Measurements from ENCODE around the gene NUP62. TPM values are rescaled to one million over a fixed set of nuclear protein-coding genes. Genes with fewer than 3 reads are reported as not detected.

The NUP62 gene
- total RNA-seq, 6 donors from 2014 or later, result 34.7 to 44.4 (median 40.1) TPM

DNA sequence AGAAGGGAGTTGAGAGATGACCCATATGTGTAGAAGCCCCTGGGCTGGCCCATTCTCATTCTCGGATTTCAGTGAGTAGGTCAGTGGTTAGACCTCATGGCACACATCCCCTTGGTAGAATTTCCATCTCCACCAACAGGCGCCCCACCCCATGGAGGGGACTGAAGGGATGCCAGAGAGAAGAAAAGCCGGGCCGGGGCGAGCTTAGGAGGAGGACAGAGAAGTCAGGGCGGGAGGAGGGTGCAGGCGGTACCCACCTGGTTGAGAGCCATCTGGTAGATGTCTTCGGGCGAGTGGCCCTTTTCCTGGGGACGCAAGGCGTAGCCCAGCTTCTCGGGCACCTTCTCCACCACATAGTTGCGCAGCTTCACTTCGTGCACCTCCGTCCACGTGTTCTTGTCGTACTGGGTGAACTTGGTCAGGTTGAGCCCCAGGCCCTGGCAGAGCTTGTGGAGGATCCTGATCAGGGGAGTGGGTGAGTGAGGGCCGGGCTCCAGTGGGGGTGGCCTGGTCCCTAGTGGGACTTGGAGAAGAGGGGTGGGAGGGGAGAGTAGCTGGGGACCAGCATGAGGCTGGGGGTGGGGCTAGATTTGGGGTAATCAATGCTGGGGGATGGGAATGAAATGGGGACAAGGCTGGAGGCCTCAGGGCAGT is 35.2 kb downstream of the NUP62 start:
- no peaks in the 10 kb centered on the region for H3K9me3 ChIP-seq
- no peak overlapping the region for H3K27ac ChIP-seq
- peaks cover 0 to 1% (median 0%) of the 10 kb centered on the region in 4 donors for H3K36me3 ChIP-seq
- H3K27me3 ChIP-seq, result peaks cover 0 to 3% (median 0%) of the 10 kb centered on the region in 4 donors
- peaks cover 27 to 32% (median 31%) of the 10 kb centered on the region in 4 donors for H3K4me1 ChIP-seq
- no peak overlapping the region for H3K4me3 ChIP-seq
- WGBS, 2 donors, result 95 to 98% methylated on average over 16 to 18 of the region's 18 CpGs
- ATAC-seq (ENCODE audit: low FRiP score in 2 of 2), result no peak
- TF ChIP-seq EP300 (IDR thresholded peaks at IDR 0.05) (no peak), POLR2A (IDR thresholded peaks at IDR 0.05) (no peak), POLR2AphosphoS5 (IDR thresholded peaks at IDR 0.05) (no peak), CTCF (IDR thresholded peaks at IDR 0.05) (no peak)
- DNase-seq, result no peak

DNA sequence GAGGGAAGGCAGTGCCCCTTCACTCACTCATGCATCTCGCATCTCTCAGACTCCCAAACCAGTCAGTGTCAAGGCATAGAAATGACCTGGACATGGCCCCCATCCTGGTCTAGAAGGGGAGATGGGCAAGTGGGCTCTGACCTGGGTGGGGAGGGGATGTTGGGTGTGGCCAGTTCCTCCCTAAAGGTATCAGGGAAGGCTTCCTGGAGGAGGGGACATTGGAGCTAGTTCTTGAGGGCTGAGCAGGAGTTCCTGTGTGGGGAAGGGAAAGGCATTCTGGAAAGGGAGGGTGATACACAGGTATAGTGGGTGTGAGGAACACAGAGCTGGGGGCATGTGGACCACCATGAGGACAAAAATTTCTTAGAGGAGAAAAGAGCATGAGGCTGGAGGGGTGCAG is 36.6 kb downstream of the NUP62 start:
- peaks cover 0 to 3% (median 0%) of the 10 kb centered on the region in 4 donors for H3K27me3 ChIP-seq
- TF ChIP-seq CTCF (IDR thresholded peaks at IDR 0.05) (no peak), POLR2A (IDR thresholded peaks at IDR 0.05) (no peak), EP300 (IDR thresholded peaks at IDR 0.05) (no peak), POLR2AphosphoS5 (IDR thresholded peaks at IDR 0.05) (no peak)
- ATAC-seq (ENCODE audit: low FRiP score in 2 of 2) (no peak), DNase-seq (no peak)
- H3K36me3 ChIP-seq, result peaks cover 0 to 8% (median 3%) of the 10 kb centered on the region in 4 donors
- H3K4me1 ChIP-seq, result peaks cover 22 to 26% (median 25%) of the 10 kb centered on the region in 4 donors
- H3K27ac ChIP-seq, result no peak overlapping the region
- WGBS, 2 donors, result 90 to 100% methylated on average over 1 of the region's 1 CpG
- H3K4me3 ChIP-seq, result no peak overlapping the region
- no peaks in the 10 kb centered on the region for H3K9me3 ChIP-seq

GRCh38 chr19:49891393-49891792 is 37.9 kb downstream of the NUP62 start:
- Histone ChIP-seq H3K9me3 (no peaks in the 10 kb centered on the region), H3K4me3 (no peak overlapping the region), H3K27ac (no peak overlapping the region), H3K27me3 (peaks cover 0 to 3% (median 0%) of the 10 kb centered on the region in 4 donors), H3K36me3 (peaks cover 0 to 9% (median 5%) of the 10 kb centered on the region in 4 donors), H3K4me1 (peaks cover 10 to 13% (median 13%) of the 10 kb centered on the region in 4 donors)
- 85 to 88% methylated on average over 16 to 17 of the region's 17 CpGs for WGBS, 2 donors
- TF ChIP-seq CTCF (IDR thresholded peaks at IDR 0.05) (no peak), POLR2AphosphoS5 (IDR thresholded peaks at IDR 0.05) (no peak), POLR2A (IDR thresholded peaks at IDR 0.05) (no peak), EP300 (IDR thresholded peaks at IDR 0.05) (no peak)
- DNase-seq, result peak in 1 of 2 donors; percentile 56
- no peak for ATAC-seq (ENCODE audit: low FRiP score in 2 of 2)

- Histone ChIP-seq H3K36me3 (peaks cover 0 to 16% (median 9%) of the 10 kb centered on the region in 4 donors), H3K9me3 (no peaks in the 10 kb centered on the region), H3K27ac (no peak overlapping the region), H3K4me1 (peaks cover 10 to 13% (median 11%) of the 10 kb centered on the region in 4 donors), H3K4me3 (peak overlapping the region in 3 of 4 donors; percentile 33 to 52 (median 43)), H3K27me3 (peaks cover 0 to 3% (median 0%) of the 10 kb centered on the region in 4 donors)
- TF ChIP-seq CTCF (IDR thresholded peaks at IDR 0.05) (peak in 3 of 6 experiments; percentile 16 to 45 (median 21)), EP300 (IDR thresholded peaks at IDR 0.05) (no peak), POLR2A (IDR thresholded peaks at IDR 0.05) (no peak), POLR2AphosphoS5 (IDR thresholded peaks at IDR 0.05) (no peak)
- WGBS, 2 donors, result 27 to 33% methylated on average over 9 to 20 of the region's 69 CpGs
- DNase-seq (peak; percentile 53 to 91), ATAC-seq (ENCODE audit: low FRiP score in 2 of 2) (peak; percentile 38 to 41)
These were observed 38.7 kb downstream of the NUP62 start for GRCh38 chr19:49890349-49891311.
